ENCODE data around the gene PGM5. TPM values are rescaled to one million over a fixed set of nuclear protein-coding genes. Genes with fewer than 3 reads are reported as not detected.

Gene PGM5
- total RNA-seq, 1 experiment from 2014 or later = not detected

DNA sequence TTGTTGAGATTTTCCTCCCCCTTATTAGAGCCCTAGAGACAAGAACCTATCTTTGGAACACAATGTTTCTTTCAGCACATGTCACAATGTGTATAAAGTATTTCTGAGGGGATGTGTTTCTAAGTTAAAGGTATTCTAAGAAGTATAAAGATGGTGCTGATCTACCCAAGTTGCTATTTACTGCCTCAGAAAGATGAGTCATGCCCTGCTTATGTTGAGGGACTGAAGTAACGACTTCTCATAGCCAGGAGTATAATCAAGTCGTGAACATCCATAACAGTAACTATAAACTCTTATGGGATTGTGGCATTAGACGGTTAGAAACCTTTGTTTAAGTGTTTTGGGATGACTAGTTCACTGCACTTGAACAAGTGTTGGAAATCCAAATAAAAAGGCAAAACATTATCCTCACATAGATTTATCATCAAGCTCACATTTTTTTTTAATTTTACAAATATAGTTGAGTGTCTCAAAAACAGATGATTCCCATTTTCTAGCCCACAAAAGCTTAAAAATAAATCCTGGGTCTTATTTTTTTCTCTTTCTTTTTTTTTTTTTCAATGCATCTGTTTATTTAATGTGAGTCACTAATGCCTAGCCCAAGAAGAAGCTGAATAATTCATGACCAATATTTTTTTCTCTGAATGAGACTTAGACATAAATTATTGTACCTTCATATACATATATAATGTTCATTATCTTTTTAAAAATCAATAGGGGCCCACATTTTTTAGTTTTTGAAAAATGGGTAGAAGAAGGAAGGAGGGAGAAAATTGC lies 196.5 kb downstream of the PGM5 start:
- Histone ChIP-seq H4K91ac (ENCODE audit: insufficient read length, low read depth, low read length) (no peak overlapping the region), H3K18ac (ENCODE audit: insufficient read length, low read depth, low read length) (no peak overlapping the region), H4K8ac (replicated peaks; ENCODE audit: insufficient read length, low read depth, low read length) (no peak overlapping the region), H4K20me1 (ENCODE audit: control insufficient read depth, insufficient read depth, insufficient read length) (no peaks in the 10 kb centered on the region), H3K56ac (ENCODE audit: insufficient read length, low read depth, low read length) (no peak overlapping the region), H2BK120ac (ENCODE audit: low read depth, low read length, poor library complexity, severe bottlenecking) (no peak overlapping the region), H3K9me3 (ENCODE audit: control insufficient read depth, low read depth, low read length) (no peaks in the 10 kb centered on the region), H3T11ph (ENCODE audit: low read length) (no peak overlapping the region), H3K27me3 (ENCODE audit: insufficient read depth, low read length) (no peaks in the 10 kb centered on the region; the same call in 1 of the 2 replicates), H2BK5ac (ENCODE audit: insufficient read length, low read length) (no peak overlapping the region), H3K23ac (ENCODE audit: insufficient read length, low read depth, low read length) (no peak overlapping the region), H2BK20ac (ENCODE audit: low read depth, low read length, poor library complexity, severe bottlenecking) (no peak overlapping the region), H3K4ac (ENCODE audit: low read depth, low read length) (no peak overlapping the region), H3K4me2 (ENCODE audit: insufficient read depth, insufficient read length, low read length) (no peak overlapping the region), H3K79me2 (ENCODE audit: insufficient read depth, low read length) (no peaks in the 10 kb centered on the region), H4K5ac (ENCODE audit: insufficient read length, low read depth, low read length) (no peak overlapping the region), H3K79me1 (ENCODE audit: insufficient read depth, low read depth, low read length, poor library complexity, severe bottlenecking) (no peaks in the 10 kb centered on the region), H3K9ac (ENCODE audit: extremely low read depth, insufficient read length, low read length) (no peak overlapping the region), H3K14ac (ENCODE audit: insufficient read depth, low read length) (no peak overlapping the region), H2AFZ (ENCODE audit: low read length) (no peak overlapping the region), H2BK12ac (ENCODE audit: insufficient read length, low read depth, low read length) (no peak overlapping the region), H3K4me1 (ENCODE audit: insufficient read depth, low read length) (no peaks in the 10 kb centered on the region), H2BK15ac (ENCODE audit: low read depth, low read length) (no peak overlapping the region), H2AK5ac (ENCODE audit: insufficient read length, low read length) (no peak overlapping the region), H3K23me2 (ENCODE audit: insufficient read length, low read depth, low read length, poor library complexity, severe bottlenecking) (no peaks in the 10 kb centered on the region), H3K27ac (ENCODE audit: insufficient read length, low read depth, low read length) (no peak overlapping the region)
- no peak overlapping the region for H3K4me3 Mint-ChIP-seq
- no peak for TF ChIP-seq CTCF (conservative IDR thresholded peaks at IDR 0.05)
- WGBS (ENCODE audit: extremely low coverage, insufficient read length, low lambda C conversion rate) = no CpG with 5 or more reads among the region's 3 CpGs
- H3K9me3 Mint-ChIP-seq = no peaks in the 10 kb centered on the region
- H3K4me1 Mint-ChIP-seq = peaks cover 3 to 10% of the 10 kb centered on the region in 2 experiments
- no peak overlapping the region for H3K27ac Mint-ChIP-seq
- peaks cover 89% of the 10 kb centered on the region for H3K27me3 Mint-ChIP-seq (ENCODE audit: low read depth)
- no peak for DNase-seq
- H3K36me3 Mint-ChIP-seq (ENCODE audit: insufficient read depth in 1 of 3, low read depth in 3 of 3) = no peaks in the 10 kb centered on the region
